ENCODE measurements around the gene MAZ.
"Not testable (repeated sequence)": the region's sequence is repeated elsewhere in the genome, so short reads cannot be mapped to it uniquely, and the experiment has no call there.

Gene MAZ

DNA sequence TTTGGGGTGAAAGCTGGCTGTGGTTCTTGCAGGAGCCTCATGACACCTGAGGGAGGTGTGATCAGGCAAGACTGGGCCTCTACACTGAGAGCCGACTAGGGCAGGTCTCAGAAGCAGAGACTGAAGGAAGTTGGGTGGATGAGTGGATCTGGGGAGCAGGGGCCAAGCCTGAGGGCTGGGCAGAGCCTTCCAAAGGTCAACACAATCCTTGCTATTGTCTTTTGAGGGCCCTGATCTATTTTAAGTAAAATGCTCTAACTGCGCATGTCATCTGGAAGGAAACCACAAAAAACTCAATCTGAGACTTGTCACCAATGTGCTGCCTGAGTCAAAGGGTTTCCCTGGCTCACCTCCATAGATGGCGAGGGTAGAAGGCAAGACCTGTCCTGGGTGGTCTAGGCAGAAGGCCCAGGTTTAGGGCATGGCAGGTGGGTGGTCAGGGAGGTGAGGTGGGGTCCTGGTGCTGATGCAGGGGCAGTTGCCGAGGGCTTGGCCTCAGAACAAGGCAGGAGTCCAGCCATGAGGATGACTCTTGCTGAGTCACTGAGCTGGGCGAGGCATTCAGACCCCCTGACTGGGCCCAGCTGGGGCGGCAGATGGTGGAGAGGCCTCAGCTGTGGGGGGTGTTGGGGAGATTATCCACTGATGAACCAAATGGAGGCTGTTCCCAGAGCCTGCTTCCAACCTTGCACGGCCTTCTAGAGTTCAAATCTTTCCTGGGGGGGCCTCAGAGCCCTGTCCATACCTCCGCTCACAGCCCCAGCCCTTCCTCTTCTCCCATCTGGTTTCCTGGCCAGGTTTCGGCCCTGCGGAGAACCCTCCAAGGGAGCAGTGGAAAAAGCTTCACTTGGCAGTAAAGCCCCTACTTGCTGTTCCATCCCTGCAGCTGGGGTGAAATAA is 19.1 kb downstream of the MAZ start:
- TF ChIP-seq JUND (IDR thresholded peaks at IDR 0.05; ENCODE audit: low read depth), result no peak
- DNase-seq (ENCODE audit: low read depth in 1 of 2, low spot score in 1 of 2), result no peak
- in situ Hi-C loops (cut with HindIII; ENCODE audit: low pct_unique_long_range_greater_than_20kb, low sequenced_read_pairs), result no loop called here

GRCh38 chr16:29826342-29826695 is 20.0 kb downstream of the MAZ start:
- DNase-seq (ENCODE audit: low read depth in 1 of 2, low spot score in 1 of 2), result no peak
- in situ Hi-C loops (cut with HindIII; ENCODE audit: low pct_unique_long_range_greater_than_20kb, low sequenced_read_pairs), result no loop called here
- no peak for TF ChIP-seq JUND (IDR thresholded peaks at IDR 0.05; ENCODE audit: low read depth)

DNA sequence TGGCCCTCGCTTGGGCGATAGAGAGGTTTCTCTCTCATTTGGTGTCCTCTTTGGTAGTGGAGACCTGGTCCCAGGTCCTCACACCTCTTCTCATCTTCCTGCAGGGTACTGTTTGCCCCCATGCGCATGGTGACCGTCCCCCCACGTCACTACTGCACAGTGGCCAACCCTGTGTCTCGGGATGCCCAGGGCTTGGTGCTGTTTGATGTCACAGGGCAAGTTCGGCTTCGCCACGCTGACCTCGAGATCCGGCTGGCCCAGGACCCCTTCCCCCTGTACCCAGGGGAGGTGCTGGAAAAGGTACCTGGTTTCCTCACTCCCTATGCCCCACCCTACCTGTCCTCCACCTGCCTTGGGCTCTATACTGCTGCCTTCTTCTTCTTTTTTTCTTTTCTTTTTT is 24.4 kb downstream of the MAZ start:
- DNase-seq (ENCODE audit: low read depth in 1 of 2, low spot score in 1 of 2), result no peak
- in situ Hi-C loops (cut with HindIII; ENCODE audit: low pct_unique_long_range_greater_than_20kb, low sequenced_read_pairs), result no loop called here
- TF ChIP-seq JUND (IDR thresholded peaks at IDR 0.05; ENCODE audit: low read depth), result no peak

DNA sequence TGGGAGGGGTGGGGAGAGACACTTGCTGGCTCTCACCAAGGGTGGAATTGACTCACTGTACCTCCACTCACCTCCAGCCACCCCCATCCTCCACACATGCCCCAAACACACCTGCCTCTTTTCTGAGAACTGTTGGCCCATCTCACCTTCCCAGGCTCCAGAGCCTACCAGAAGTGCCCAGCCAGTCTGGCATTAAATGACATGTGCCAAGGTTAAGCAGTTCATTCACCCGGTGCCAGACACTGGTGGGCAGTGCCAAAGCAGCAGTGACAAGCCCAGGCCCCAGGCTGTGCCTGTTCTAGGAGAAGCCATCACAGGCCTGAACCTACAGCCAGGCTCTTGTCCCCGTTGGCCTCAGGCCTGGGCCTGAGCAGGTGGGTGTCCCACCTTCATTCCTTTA is 25.2 kb downstream of the MAZ start:
- in situ Hi-C loops (cut with HindIII; ENCODE audit: low pct_unique_long_range_greater_than_20kb, low sequenced_read_pairs), result no loop called here
- TF ChIP-seq JUND (IDR thresholded peaks at IDR 0.05; ENCODE audit: low read depth), result no peak
- DNase-seq (ENCODE audit: low read depth in 1 of 2, low spot score in 1 of 2), result no peak

DNA sequence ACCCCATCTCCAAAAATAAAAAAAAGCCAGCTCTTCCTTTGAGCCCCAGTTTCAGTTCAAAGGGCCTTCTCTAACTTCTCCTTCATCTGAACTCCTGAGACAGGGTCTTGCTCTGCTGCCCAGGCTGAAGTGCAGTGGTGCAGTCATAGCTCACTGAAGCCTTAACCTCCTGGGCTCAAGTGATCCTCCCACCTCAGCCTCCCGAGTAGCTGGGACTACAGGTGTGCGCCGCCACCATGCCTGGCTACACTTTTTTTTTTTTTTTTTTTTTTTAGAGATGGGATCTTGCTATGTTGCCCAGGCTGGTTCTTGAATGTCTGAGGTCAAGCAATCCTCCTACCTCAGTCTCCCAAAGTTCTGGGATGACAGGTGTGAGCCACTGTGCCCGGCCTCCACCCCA is 26.9 kb downstream of the MAZ start:
- DNase-seq (ENCODE audit: low read depth in 1 of 2, low spot score in 1 of 2); in situ Hi-C loops (cut with HindIII; ENCODE audit: low pct_unique_long_range_greater_than_20kb, low sequenced_read_pairs): not testable (repeated sequence)

- DNase-seq (ENCODE audit: low read depth in 1 of 2, low spot score in 1 of 2), result no peak
- in situ Hi-C loops (cut with HindIII; ENCODE audit: low pct_unique_long_range_greater_than_20kb, low sequenced_read_pairs), result no loop called here
- no peak for TF ChIP-seq JUND (IDR thresholded peaks at IDR 0.05; ENCODE audit: low read depth)
Observed at GRCh38 chr16:29834079-29834478, 27.8 kb downstream of the MAZ start.

DNA sequence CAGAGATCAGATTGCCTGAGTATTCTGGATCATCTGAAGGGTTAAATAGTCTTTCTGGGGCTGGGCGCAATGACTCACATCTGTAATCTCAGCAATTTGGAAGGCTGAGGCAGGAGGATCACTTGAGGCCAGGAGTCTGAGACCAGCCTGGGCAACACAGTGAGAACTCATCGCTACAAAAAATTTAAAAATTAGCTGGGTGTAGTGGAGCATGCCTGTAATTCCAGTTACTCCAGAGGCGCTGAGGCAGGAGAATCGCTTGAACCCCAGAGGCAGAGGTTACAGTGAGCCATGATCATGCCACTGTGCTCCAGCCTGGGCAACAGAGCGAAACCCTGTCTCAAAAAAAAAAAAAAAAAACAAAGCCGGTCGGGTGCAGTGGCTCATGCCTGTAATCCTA is 29.6 kb downstream of the MAZ start:
- in situ Hi-C loops (cut with HindIII; ENCODE audit: low pct_unique_long_range_greater_than_20kb, low sequenced_read_pairs), result no loop called here
- TF ChIP-seq JUND (IDR thresholded peaks at IDR 0.05; ENCODE audit: low read depth), result no peak
- DNase-seq (ENCODE audit: low read depth in 1 of 2, low spot score in 1 of 2), result no peak

DNA sequence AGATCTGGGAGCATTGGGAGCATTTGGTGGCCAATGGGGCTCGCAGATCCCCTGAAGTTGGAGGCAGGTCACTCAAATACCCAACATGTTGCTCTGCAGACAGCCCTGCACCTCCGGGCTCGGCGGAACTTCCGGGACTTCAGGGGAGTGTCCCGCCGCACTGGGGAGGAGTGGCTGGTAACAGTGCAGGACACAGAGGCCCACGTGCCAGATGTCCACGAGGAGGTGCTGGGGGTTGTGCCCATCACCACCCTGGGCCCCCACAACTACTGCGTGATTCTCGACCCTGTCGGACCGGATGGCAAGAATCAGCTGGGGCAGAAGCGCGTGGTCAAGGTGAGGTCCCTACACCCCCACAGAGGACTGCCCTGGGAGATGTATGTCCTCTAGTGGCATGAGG is 30.3 kb downstream of the MAZ start:
- in situ Hi-C loops (cut with HindIII; ENCODE audit: low pct_unique_long_range_greater_than_20kb, low sequenced_read_pairs), result no loop called here
- TF ChIP-seq JUND (IDR thresholded peaks at IDR 0.05; ENCODE audit: low read depth), result no peak
- DNase-seq (ENCODE audit: low read depth in 1 of 2, low spot score in 1 of 2), result no peak

GRCh38 chr16:29837841-29838240 is 31.5 kb downstream of the MAZ start:
- no peak for DNase-seq (ENCODE audit: low read depth in 1 of 2, low spot score in 1 of 2)
- in situ Hi-C loops (cut with HindIII; ENCODE audit: low pct_unique_long_range_greater_than_20kb, low sequenced_read_pairs), result no loop called here
- TF ChIP-seq JUND (IDR thresholded peaks at IDR 0.05; ENCODE audit: low read depth), result no peak

DNA sequence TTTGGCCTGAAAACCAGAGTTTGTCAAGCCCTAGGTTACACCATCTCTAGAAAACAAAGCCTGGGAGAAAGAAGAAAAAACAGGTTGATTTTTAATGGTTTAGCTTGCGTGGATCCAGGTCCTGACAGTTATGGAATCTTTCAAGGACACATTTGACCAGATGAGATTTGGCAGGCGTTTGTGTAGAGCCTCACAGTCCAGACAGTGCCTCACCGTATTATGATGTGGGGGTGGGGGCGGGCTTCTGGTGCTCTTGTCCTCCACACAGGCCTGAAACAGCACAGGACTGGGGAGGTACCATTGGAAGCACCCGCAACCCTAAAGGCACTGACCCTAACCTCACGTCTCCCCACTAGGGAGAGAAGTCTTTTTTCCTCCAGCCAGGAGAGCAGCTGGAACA is 33.5 kb downstream of the MAZ start:
- no peak for TF ChIP-seq JUND (IDR thresholded peaks at IDR 0.05; ENCODE audit: low read depth)
- no peak for DNase-seq (ENCODE audit: low read depth in 1 of 2, low spot score in 1 of 2)
- in situ Hi-C loops (cut with HindIII; ENCODE audit: low pct_unique_long_range_greater_than_20kb, low sequenced_read_pairs), result no loop called here

GRCh38 chr16:29840240-29840639 is 33.9 kb downstream of the MAZ start:
- TF ChIP-seq JUND (IDR thresholded peaks at IDR 0.05; ENCODE audit: low read depth), result no peak
- in situ Hi-C loops (cut with HindIII; ENCODE audit: low pct_unique_long_range_greater_than_20kb, low sequenced_read_pairs), result no loop called here
- DNase-seq (ENCODE audit: low read depth in 1 of 2, low spot score in 1 of 2), result no peak

GRCh38 chr16:29841631-29842030 is 35.3 kb downstream of the MAZ start:
- no peak for DNase-seq (ENCODE audit: low read depth in 1 of 2, low spot score in 1 of 2)
- in situ Hi-C loops (cut with HindIII; ENCODE audit: low pct_unique_long_range_greater_than_20kb, low sequenced_read_pairs), result no loop called here
- no peak for TF ChIP-seq JUND (IDR thresholded peaks at IDR 0.05; ENCODE audit: low read depth)

- no peak for DNase-seq (ENCODE audit: low read depth in 1 of 2, low spot score in 1 of 2)
- no peak for TF ChIP-seq JUND (IDR thresholded peaks at IDR 0.05; ENCODE audit: low read depth)
- in situ Hi-C loops (cut with HindIII; ENCODE audit: low pct_unique_long_range_greater_than_20kb, low sequenced_read_pairs), result no loop called here
Observed at GRCh38 chr16:29842732-29843346, 36.5 kb downstream of the MAZ start.

All from T47D (cell line).